ENCODE results near the gene NTF4.
A peak's percentile ranks its signal among the peaks of the same experiment; 100 is the strongest.

GRCh38 chr19:49017666-49018351 lies 46.8 kb downstream of the NTF4 start:
- TF ChIP-seq CTCF (IDR thresholded peaks at IDR 0.05 in 4 of 5, conservative IDR thresholded peaks at IDR 0.05 in 1 of 5) (peak; percentile 19 to 53 (median 36)), POLR2A (IDR thresholded peaks at IDR 0.05) (no peak)
